Calu3 (cell line): Measurements from ENCODE around the gene SDK2. TPM values are rescaled to one million over a fixed set of nuclear protein-coding genes. Genes with fewer than 3 reads are reported as not detected.

Source experiments
- BruUV-seq: library from RNA; stranded (reverse); fragments of 400-500 nt; replicated peaks from 2 replicates; lab custom pipeline; 2021; lab: Mats Ljungman, UMichigan
- CTCF ChIA-PET: fragments of 300-600 bp; sonication (Branson Sonifier 250); formaldehyde crosslinking; loops from one replicate; lab custom pipeline; 2022; ENCODE audit warnings: antibody characterized with exemption; lab: Charles Lee
- DNase-seq: peaks from one replicate; pipeline ENCODE4 v3.0.0; 2022
- H3K27ac Mint-ChIP-seq: one replicate; pipeline ENCODE4 v1.8.0; 2022; ENCODE audit warnings: mixed read lengths; ENCODE audit not compliant: unreplicated experiment
- H3K27me3 Mint-ChIP-seq: one replicate; pipeline ENCODE4 v1.8.0; 2022; ENCODE audit warnings: mixed read lengths; ENCODE audit not compliant: unreplicated experiment
- H3K36me3 Mint-ChIP-seq: one replicate; pipeline ENCODE4 v1.8.0; 2022; ENCODE audit warnings: mild to moderate bottlenecking, moderate library complexity, mixed read lengths; ENCODE audit not compliant: insufficient read depth, unreplicated experiment
- H3K4me1 Mint-ChIP-seq: one replicate; pipeline ENCODE4 v1.8.0; 2022; ENCODE audit warnings: mild to moderate bottlenecking, low read depth, mixed read lengths; ENCODE audit not compliant: unreplicated experiment
- H3K4me3 Mint-ChIP-seq: one replicate; pipeline ENCODE4 v1.8.0; 2022; ENCODE audit warnings: mild to moderate bottlenecking, low read depth, moderate library complexity, mixed read lengths; ENCODE audit not compliant: unreplicated experiment
- H3K9me3 Mint-ChIP-seq: one replicate; pipeline ENCODE4 v1.8.0; 2022; ENCODE audit warnings: low read depth, mixed read lengths; ENCODE audit not compliant: unreplicated experiment
- CTCF ChIP-seq: fragments of 200-600 bp; IDR thresholded peaks from one replicate; pipeline ENCODE4 v1.8.0; 2022; ENCODE audit warnings: antibody characterized with exemption; ENCODE audit not compliant: unreplicated experiment
- intact Hi-C: fragments of 100-400 bp; cut with micrococcal nuclease; formaldehyde crosslinking; loops from one replicate; pipeline ENCODE4 v1.10.0; 2022; ENCODE audit not compliant: unreplicated experiment
- total RNA-seq: library from RNA; stranded (reverse); gene quantifications from 2 replicates; pipeline ENCODE4 v1.2.3, GENCODE V29; 2022

Gene SDK2
- total RNA-seq, 1 experiment from 2014 or later, result not detected

- intact Hi-C loops, result no loop called here
- DNase-seq, result no peak
- peaks cover 89% of the 10 kb centered on the region for H3K27me3 Mint-ChIP-seq
- CTCF ChIA-PET, result no interaction called here
- H3K36me3 Mint-ChIP-seq, result no peaks in the 10 kb centered on the region
- no peak for TF ChIP-seq CTCF
- H3K4me3 Mint-ChIP-seq, result no peak overlapping the region
- peaks cover 7% of the 10 kb centered on the region for H3K9me3 Mint-ChIP-seq
- no peak overlapping the region for H3K27ac Mint-ChIP-seq
- BruUV-seq, result no TSS peak
- no peaks in the 10 kb centered on the region for H3K4me1 Mint-ChIP-seq
These were observed 4.7 kb upstream of the SDK2 start for GRCh38 chr17:73648974-73649373.

GRCh38 chr17:73648543-73648820, 4.2 kb upstream of the SDK2 start:
- intact Hi-C loops, result no loop called here
- Mint-ChIP-seq H3K4me3 (no peak overlapping the region), H3K27me3 (peaks cover 89% of the 10 kb centered on the region), H3K9me3 (peaks cover 4% of the 10 kb centered on the region), H3K36me3 (no peaks in the 10 kb centered on the region), H3K27ac (no peak overlapping the region), H3K4me1 (no peaks in the 10 kb centered on the region)
- CTCF ChIA-PET, result no interaction called here
- no TSS peak for BruUV-seq
- no peak for DNase-seq
- TF ChIP-seq CTCF, result no peak

GRCh38 chr17:73647772-73648542, 3.7 kb upstream of the SDK2 start:
- DNase-seq, result no peak
- H3K27me3 Mint-ChIP-seq, result peaks cover 89% of the 10 kb centered on the region
- no peak overlapping the region for H3K4me3 Mint-ChIP-seq
- no TSS peak for BruUV-seq
- H3K4me1 Mint-ChIP-seq, result no peaks in the 10 kb centered on the region
- TF ChIP-seq CTCF, result no peak
- CTCF ChIA-PET, result no interaction called here
- H3K36me3 Mint-ChIP-seq, result no peaks in the 10 kb centered on the region
- H3K9me3 Mint-ChIP-seq, result no peaks in the 10 kb centered on the region
- intact Hi-C loops, result no loop called here
- no peak overlapping the region for H3K27ac Mint-ChIP-seq

GRCh38 chr17:73647301-73647695, 3.1 kb upstream of the SDK2 start:
- Mint-ChIP-seq H3K27me3 (peaks cover 93% of the 10 kb centered on the region), H3K9me3 (no peaks in the 10 kb centered on the region), H3K4me1 (no peaks in the 10 kb centered on the region), H3K4me3 (no peak overlapping the region), H3K27ac (no peak overlapping the region), H3K36me3 (no peaks in the 10 kb centered on the region)
- TF ChIP-seq CTCF, result no peak
- BruUV-seq, result no TSS peak
- CTCF ChIA-PET, result interaction anchor here (0.6 kb wide), 1 partner anchor 134 kb away, joined by 3 read pairs; no protein-coding TSS in a partner anchor
- DNase-seq, result no peak
- intact Hi-C loops, result no loop called here
